ENCODE measurements around the gene PIGS. TPM values are rescaled to one million over a fixed set of nuclear protein-coding genes. Genes with fewer than 3 reads are reported as not detected.

Gene PIGS
- total RNA-seq, 4 donors from 2014 or later, result 7.2 to 48.3 (median 26.6) TPM

- no peak overlapping the region for H3K27ac ChIP-seq
- no peaks in the 10 kb centered on the region for H3K36me3 ChIP-seq
- DNase-seq, result no peak
- intact Hi-C loops (cut with DNase I; ENCODE audit: low total_unique reads), result no loop called here
- TF ChIP-seq POLR2A (IDR thresholded peaks at IDR 0.05), result no peak
- H3K4me3 ChIP-seq, result no peak overlapping the region
- no peaks in the 10 kb centered on the region for H3K27me3 ChIP-seq
- peaks cover 0 to 4% of the 10 kb centered on the region in 2 donors for H3K4me1 ChIP-seq
- H3K9me3 ChIP-seq, result no peaks in the 10 kb centered on the region
These were observed 20.5 kb downstream of the PIGS start for GRCh38 chr17:28550858-28551257.

GRCh38 chr17:28549236-28550132 is 21.8 kb downstream of the PIGS start:
- no peaks in the 10 kb centered on the region for H3K9me3 ChIP-seq
- DNase-seq, result no peak
- H3K27ac ChIP-seq, result no peak overlapping the region
- peaks cover 0 to 4% of the 10 kb centered on the region in 2 donors for H3K4me1 ChIP-seq
- no peaks in the 10 kb centered on the region for H3K27me3 ChIP-seq
- no peaks in the 10 kb centered on the region for H3K36me3 ChIP-seq
- no peak overlapping the region for H3K4me3 ChIP-seq
- intact Hi-C loops (cut with DNase I; ENCODE audit: low total_unique reads), result loop anchor here (10.0 kb wide), 1 partner anchor 65 kb away; the partner anchor contains the start of gene RSKR
- TF ChIP-seq POLR2A (IDR thresholded peaks at IDR 0.05), result no peak
- no peak for TF ChIP-seq CTCF (IDR thresholded peaks at IDR 0.05)

- Histone ChIP-seq H3K4me3 (no peak overlapping the region), H3K27ac (no peak overlapping the region), H3K27me3 (no peaks in the 10 kb centered on the region), H3K4me1 (peaks cover 0 to 4% of the 10 kb centered on the region in 2 donors), H3K9me3 (no peaks in the 10 kb centered on the region), H3K36me3 (no peaks in the 10 kb centered on the region)
- intact Hi-C loops (cut with DNase I; ENCODE audit: low total_unique reads), result loop anchor here (10.0 kb wide), 1 partner anchor 66 kb away; the partner anchor contains the start of gene RSKR
- DNase-seq, result no peak
- no peak for TF ChIP-seq POLR2A (IDR thresholded peaks at IDR 0.05)
- TF ChIP-seq CTCF (IDR thresholded peaks at IDR 0.05), result no peak
These were observed 22.8 kb downstream of the PIGS start for GRCh38 chr17:28548417-28549130.

GRCh38 chr17:28547623-28548416 is 23.5 kb downstream of the PIGS start:
- peak; percentile 46 to 64 for DNase-seq
- H3K27ac ChIP-seq, result no peak overlapping the region
- peak; percentile 50 to 77 (median 68) for TF ChIP-seq CTCF (IDR thresholded peaks at IDR 0.05)
- no peak for TF ChIP-seq POLR2A (IDR thresholded peaks at IDR 0.05)

GRCh38 chr17:28547096-28547622 is 24.2 kb downstream of the PIGS start:
- H3K27ac ChIP-seq, result no peak overlapping the region
- DNase-seq, result no peak
- no peaks in the 10 kb centered on the region for H3K36me3 ChIP-seq
- H3K9me3 ChIP-seq, result no peaks in the 10 kb centered on the region
- no peak for TF ChIP-seq CTCF (IDR thresholded peaks at IDR 0.05)
- no peak for TF ChIP-seq POLR2A (IDR thresholded peaks at IDR 0.05)
- H3K4me1 ChIP-seq, result peaks cover 0 to 4% of the 10 kb centered on the region in 2 donors
- H3K4me3 ChIP-seq, result no peak overlapping the region
- intact Hi-C loops (cut with DNase I; ENCODE audit: low total_unique reads), result loop anchor here (10.0 kb wide), 1 partner anchor 68 kb away; the partner anchor contains the start of gene RSKR
- no peaks in the 10 kb centered on the region for H3K27me3 ChIP-seq

More at GRCh38 chr17:28547623-28548416, 23.5 kb downstream of the PIGS start:
- Histone ChIP-seq H3K27me3 (no peaks in the 10 kb centered on the region), H3K4me1 (peaks cover 0 to 4% of the 10 kb centered on the region in 2 donors), H3K4me3 (no peak overlapping the region), H3K9me3 (no peaks in the 10 kb centered on the region), H3K36me3 (no peaks in the 10 kb centered on the region)
- intact Hi-C loops (cut with DNase I; ENCODE audit: low total_unique reads), result loop anchor here (10.0 kb wide), 1 partner anchor 67 kb away; the partner anchor contains the start of gene RSKR
